GM12874 (cell line): ENCODE results near the gene FAM83E.

Experiments
- TF ChIP-seq, protein P1 (sequence below): IDR thresholded peaks from 2 replicates; pipeline ENCODE4 v1.5.1; 2011; ENCODE audit warnings: low read depth, mild to moderate bottlenecking, control low read depth, low read length, moderate library complexity; ENCODE audit not compliant: insufficient read depth

FAM83E gene

DNA sequence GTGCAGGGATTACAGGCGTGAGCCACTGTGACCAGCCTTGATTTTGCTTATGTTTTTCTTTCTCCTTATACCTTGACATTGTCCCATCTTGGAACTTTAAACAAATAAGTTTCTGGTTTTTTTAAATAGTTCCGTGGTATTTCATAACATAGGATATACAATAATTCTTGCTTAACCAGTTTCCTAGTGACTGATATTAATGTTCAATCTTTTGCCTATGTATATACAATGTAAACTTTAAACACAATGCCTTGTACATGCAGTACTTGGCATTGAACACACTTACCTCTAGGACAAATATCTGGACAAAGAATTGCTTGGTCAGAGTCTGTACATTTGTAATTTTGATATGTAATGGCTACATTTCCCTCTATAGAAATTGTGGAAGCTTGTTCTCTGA is 32.7 kb downstream of the FAM83E start:
- TF ChIP-seq, protein P1, sequence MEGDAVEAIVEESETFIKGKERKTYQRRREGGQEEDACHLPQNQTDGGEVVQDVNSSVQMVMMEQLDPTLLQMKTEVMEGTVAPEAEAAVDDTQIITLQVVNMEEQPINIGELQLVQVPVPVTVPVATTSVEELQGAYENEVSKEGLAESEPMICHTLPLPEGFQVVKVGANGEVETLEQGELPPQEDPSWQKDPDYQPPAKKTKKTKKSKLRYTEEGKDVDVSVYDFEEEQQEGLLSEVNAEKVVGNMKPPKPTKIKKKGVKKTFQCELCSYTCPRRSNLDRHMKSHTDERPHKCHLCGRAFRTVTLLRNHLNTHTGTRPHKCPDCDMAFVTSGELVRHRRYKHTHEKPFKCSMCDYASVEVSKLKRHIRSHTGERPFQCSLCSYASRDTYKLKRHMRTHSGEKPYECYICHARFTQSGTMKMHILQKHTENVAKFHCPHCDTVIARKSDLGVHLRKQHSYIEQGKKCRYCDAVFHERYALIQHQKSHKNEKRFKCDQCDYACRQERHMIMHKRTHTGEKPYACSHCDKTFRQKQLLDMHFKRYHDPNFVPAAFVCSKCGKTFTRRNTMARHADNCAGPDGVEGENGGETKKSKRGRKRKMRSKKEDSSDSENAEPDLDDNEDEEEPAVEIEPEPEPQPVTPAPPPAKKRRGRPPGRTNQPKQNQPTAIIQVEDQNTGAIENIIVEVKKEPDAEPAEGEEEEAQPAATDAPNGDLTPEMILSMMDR = no peak

DNA sequence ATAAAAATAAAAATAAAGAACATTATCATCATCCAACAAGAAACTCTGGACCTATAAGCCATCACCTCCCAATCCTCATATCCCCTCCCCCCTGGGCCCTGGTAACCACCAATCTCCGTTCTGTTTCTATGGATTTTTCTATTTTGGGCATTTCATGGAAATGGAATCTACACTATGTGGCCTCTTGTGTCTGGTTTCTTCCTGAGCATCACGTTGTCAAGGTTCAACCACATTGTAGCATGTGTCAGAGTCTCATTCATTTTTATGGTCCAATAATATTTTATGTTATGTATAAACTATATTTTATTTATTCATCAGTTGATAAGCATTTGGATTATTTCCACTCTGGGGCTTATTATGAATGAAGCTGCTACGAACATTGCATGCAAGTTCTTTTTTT is 36.0 kb downstream of the FAM83E start:
- TF ChIP-seq, protein P1 = no peak

DNA sequence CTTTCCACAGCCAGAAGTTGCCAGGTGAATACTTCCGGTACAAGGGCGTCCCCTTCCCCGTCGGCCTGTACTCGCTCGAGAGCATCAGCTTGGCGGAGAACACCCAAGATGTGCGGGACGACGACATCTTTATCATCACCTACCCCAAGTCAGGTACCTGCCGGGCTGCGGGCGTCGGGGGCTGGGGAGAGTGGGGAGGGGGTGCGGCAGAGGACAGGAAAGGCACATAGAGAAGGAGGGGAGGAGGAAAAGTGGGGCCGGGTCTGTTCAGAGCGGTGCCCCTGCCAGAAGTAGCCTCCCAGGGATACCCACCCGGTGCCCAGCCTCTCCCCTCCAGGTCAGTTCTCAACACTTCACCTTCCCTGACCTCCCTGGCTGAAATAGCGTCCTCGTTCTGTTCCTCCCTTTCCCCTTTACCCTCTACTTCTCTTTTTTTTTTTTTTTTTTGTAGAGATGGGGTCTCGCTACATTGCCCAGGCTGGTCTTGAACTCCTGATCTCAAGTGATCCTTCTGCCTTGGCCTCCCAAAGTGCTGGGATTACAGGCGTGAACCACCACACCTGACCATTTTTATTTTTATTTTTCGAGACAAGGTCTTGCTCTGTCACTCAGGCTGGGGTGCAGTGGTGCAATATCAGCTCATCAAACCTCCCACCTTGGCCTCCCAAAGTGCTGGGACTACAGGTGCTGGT is 38.8 kb downstream of the FAM83E start:
- TF ChIP-seq, protein P1 = no peak

DNA sequence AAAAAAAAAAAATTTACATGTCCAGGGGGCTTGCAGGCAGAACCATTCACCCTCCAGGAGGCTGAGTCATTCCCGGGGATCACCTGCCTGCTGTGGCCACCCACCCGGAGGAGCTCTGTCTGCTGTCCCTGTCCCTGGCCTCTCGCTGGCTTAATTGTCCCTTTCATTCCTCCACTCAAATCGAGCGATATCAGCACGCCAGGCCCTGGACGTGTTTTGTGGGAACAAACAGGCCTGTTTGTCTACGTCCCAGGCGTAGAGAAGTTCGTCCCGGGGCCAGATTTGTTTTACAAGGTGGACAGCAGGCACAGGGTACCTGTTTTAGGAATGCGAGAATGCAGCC is 41.7 kb downstream of the FAM83E start:
- TF ChIP-seq, protein P1 = no peak

DNA sequence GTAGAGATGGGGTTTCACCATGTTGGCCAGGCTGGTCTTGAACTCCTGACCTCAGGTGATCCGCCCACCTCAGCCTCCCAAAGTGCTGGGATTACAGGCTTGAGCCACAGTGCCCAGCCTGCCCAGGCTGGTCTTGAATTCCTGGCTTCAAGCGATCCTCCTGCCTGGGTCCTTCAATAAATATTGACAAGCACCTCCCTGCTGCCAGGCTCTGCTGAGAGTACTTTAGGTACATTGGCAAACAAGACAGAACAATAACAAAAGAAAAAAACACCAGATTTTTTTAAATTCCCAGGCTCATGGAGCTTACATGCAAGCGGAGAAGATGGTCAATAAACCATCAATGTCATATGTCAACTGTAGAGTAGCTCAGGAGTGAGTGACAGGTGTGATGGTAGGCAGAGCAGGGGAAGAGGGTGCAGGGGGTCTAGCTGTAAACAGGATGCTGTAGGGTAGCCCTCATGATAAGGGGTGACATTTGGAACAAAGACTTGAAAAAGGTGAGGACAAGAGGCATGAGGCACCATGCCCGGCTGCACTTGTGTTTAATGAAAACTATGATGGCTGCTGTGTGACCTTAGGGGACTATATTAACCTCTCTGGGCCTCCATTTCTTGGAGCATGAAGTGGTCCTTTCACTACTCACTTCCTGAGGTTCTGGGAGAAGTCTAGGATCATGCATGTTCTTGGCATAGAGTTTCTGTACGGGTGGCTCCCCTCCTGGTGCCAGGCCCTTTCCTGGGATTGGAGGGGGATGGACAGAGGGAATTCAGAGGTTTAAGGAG is 43.3 kb downstream of the FAM83E start:
- TF ChIP-seq, protein P1 = no peak

DNA sequence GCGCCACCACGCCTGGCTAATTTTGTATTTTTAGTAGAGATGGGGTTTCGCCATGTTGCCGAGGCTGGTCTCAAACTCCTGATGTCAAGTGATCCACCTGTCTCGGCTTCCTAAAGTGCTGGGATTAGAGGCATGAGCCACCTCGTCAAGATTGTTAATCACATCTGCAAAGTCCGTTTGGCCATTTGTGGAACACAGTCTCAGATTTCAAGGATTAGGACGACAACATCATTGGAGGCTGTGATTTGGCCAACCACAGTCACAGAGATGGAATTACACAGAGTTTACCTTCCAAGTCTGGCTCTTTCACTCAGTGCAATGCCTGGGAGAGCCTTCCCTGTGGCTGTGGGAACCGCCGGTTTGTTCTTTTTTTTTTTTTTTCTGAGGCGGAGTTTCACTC is 45.1 kb downstream of the FAM83E start:
- TF ChIP-seq, protein P1 = no peak

DNA sequence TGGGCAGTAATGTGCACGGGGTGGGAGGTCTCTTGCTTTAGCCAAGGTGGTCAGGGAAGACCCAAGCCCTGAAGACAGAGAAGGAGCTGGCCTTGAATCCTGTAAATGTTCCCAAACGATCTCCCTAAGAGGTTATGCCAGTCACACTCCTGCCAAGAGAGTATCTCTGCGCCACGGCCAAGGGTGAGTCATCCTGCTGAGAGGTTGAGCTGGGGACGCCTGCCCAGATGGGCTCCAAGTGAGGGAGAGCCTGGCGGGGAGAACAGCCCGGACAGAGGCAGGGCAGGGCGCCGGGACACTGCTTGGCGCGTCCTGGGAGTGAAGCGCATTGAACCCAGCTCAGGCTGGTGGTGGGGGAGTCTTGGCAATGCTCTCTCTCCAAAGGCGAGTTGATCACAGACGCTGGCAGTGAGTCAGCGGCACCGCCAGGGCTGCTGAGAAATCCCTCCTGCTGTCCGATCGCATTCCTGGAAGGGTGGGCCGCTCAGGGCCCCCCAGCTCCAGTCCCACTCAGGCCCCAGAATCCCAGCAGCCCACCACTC is 46.5 kb downstream of the FAM83E start:
- TF ChIP-seq, protein P1 = no peak
